H9 (cell line): ENCODE measurements around the gene PIAS4. TPM values are rescaled to one million over a fixed set of nuclear protein-coding genes. Genes with fewer than 3 reads are reported as not detected.
A peak's percentile ranks its signal among the peaks of the same experiment; 100 is the strongest.

Source experiments
- DNase-seq: peaks from one replicate; pipeline ENCODE4 v3.0.0-alpha.2; 2017
- H2AFZ ChIP-seq: one replicate; pipeline ENCODE4 v1.6.1; 2013; ENCODE audit warnings: mild to moderate bottlenecking, low read length, control low read depth, moderate library complexity
- H2AK5ac ChIP-seq: 2 replicates; pipeline ENCODE4 v1.6.1; 2013; ENCODE audit warnings: low read length, control low read depth, mixed read lengths; ENCODE audit not compliant: insufficient read length
- H2BK120ac ChIP-seq: one replicate; pipeline ENCODE4 v1.6.1; 2013; ENCODE audit warnings: low read depth, mild to moderate bottlenecking, low read length, control low read depth, inconsistent platforms; ENCODE audit not compliant: poor library complexity, severe bottlenecking
- H2BK12ac ChIP-seq: 2 replicates; pipeline ENCODE4 v1.6.1; 2013; ENCODE audit warnings: low read length, control low read depth, mixed read lengths, low read depth; ENCODE audit not compliant: insufficient read length
- H2BK15ac ChIP-seq: 2 replicates; pipeline ENCODE4 v1.6.1; 2013; ENCODE audit warnings: low read depth, low read length, control low read depth
- H2BK20ac ChIP-seq: one replicate; pipeline ENCODE4 v1.6.1; 2013; ENCODE audit warnings: low read depth, mild to moderate bottlenecking, low read length, control low read depth, inconsistent platforms; ENCODE audit not compliant: poor library complexity, severe bottlenecking
- H2BK5ac ChIP-seq: 2 replicates; pipeline ENCODE4 v1.6.1; 2013; ENCODE audit warnings: low read length, control low read depth, mixed read lengths; ENCODE audit not compliant: insufficient read length
- H3K14ac ChIP-seq: 2 replicates; pipeline ENCODE4 v1.6.1; 2013; ENCODE audit warnings: low read length, control low read depth; ENCODE audit not compliant: insufficient read depth
- H3K18ac ChIP-seq: 2 replicates; pipeline ENCODE4 v1.6.1; 2013; ENCODE audit warnings: low read depth, mild to moderate bottlenecking, mixed read lengths, low read length, control low read depth; ENCODE audit not compliant: insufficient read length
- H3K23ac ChIP-seq: 2 replicates; pipeline ENCODE4 v1.6.1; 2013; ENCODE audit warnings: low read length, control low read depth, mixed read lengths, low read depth; ENCODE audit not compliant: insufficient read length
- H3K23me2 ChIP-seq: 2 replicates; pipeline ENCODE4 v1.6.1; 2013; ENCODE audit warnings: low read depth, mild to moderate bottlenecking, mixed read lengths, low read length, control low read depth; ENCODE audit not compliant: insufficient read length, poor library complexity, severe bottlenecking
- H3K27ac ChIP-seq: 2 replicates; pipeline ENCODE4 v1.5.1; 2013; ENCODE audit warnings: low read length, control low read depth, mixed read lengths, low read depth; ENCODE audit not compliant: insufficient read length
- H3K27me3 ChIP-seq: 2 replicates; pipeline ENCODE4 v1.6.1; 2013; ENCODE audit warnings: low read length, control low read depth, inconsistent platforms; ENCODE audit not compliant: insufficient read depth
- H3K4ac ChIP-seq: 2 replicates; pipeline ENCODE4 v1.6.1; 2013; ENCODE audit warnings: low read depth, mild to moderate bottlenecking, control low read depth, inconsistent platforms, low read length, moderate library complexity
- H3K4me1 ChIP-seq: 2 replicates; pipeline ENCODE4 v1.6.1; 2013; ENCODE audit warnings: low read length, control low read depth, inconsistent platforms; ENCODE audit not compliant: insufficient read depth
- H3K4me2 ChIP-seq: 2 replicates; pipeline ENCODE4 v1.6.1; 2013; ENCODE audit warnings: low read length, control low read depth, mixed read lengths; ENCODE audit not compliant: insufficient read length, insufficient read depth
- H3K56ac ChIP-seq: 2 replicates; pipeline ENCODE4 v1.6.1; 2013; ENCODE audit warnings: low read depth, mild to moderate bottlenecking, mixed read lengths, low read length, control low read depth; ENCODE audit not compliant: insufficient read length
- H3K79me1 ChIP-seq: 2 replicates; pipeline ENCODE4 v1.6.1; 2013; ENCODE audit warnings: low read depth, mild to moderate bottlenecking, moderate library complexity, low read length, control low read depth, inconsistent platforms; ENCODE audit not compliant: insufficient read depth, poor library complexity, severe bottlenecking
- H3K79me2 ChIP-seq: 2 replicates; pipeline ENCODE4 v1.6.1; 2013; ENCODE audit warnings: low read length, control low read depth, inconsistent platforms; ENCODE audit not compliant: insufficient read depth
- H3K9ac ChIP-seq: 2 replicates; pipeline ENCODE4 v1.6.1; 2013; ENCODE audit warnings: low read length, control low read depth, mixed read lengths; ENCODE audit not compliant: insufficient read length; ENCODE audit errors: extremely low read depth
- H3K9me3 ChIP-seq: one replicate; pipeline ENCODE4 v1.6.1; 2013; ENCODE audit warnings: low read depth, low read length, inconsistent platforms; ENCODE audit not compliant: control insufficient read depth
- H3T11ph ChIP-seq: one replicate; pipeline ENCODE4 v1.6.1; 2013; ENCODE audit warnings: mild to moderate bottlenecking, low read length, control low read depth, inconsistent platforms
- H4K20me1 ChIP-seq: one replicate; pipeline ENCODE4 v1.6.1; 2013; ENCODE audit not compliant: control insufficient read depth, insufficient read length, insufficient read depth
- H4K5ac ChIP-seq: 2 replicates; pipeline ENCODE4 v1.6.1; 2013; ENCODE audit warnings: low read depth, mild to moderate bottlenecking, mixed read lengths, low read length, control low read depth; ENCODE audit not compliant: insufficient read length
- H4K8ac ChIP-seq: replicated peaks from 2 replicates; pipeline ENCODE4 v1.6.1; 2013; ENCODE audit warnings: low read length, control low read depth, mixed read lengths, low read depth; ENCODE audit not compliant: insufficient read length
- H4K91ac ChIP-seq: 2 replicates; pipeline ENCODE4 v1.6.1; 2013; ENCODE audit warnings: low read depth, mild to moderate bottlenecking, moderate library complexity, mixed read lengths, low read length, control low read depth; ENCODE audit not compliant: insufficient read length
- H3K27ac Mint-ChIP-seq, 3 experiments: 2 replicates in 2 of 3; 3 replicates in 1 of 3; pipeline ENCODE4 v1.8.0; 2020 to 2021; ENCODE audit warnings: mixed read lengths in 3 of 3, mild to moderate bottlenecking in 1 of 3, moderate library complexity in 1 of 3
- H3K27me3 Mint-ChIP-seq: 2 replicates; pipeline ENCODE4 v1.8.0; 2021; ENCODE audit warnings: low read depth, mild to moderate bottlenecking, moderate library complexity, mixed read lengths
- H3K36me3 Mint-ChIP-seq, 3 experiments: 2 replicates in 2 of 3; 3 replicates in 1 of 3; pipeline ENCODE4 v1.8.0; 2020 to 2021; ENCODE audit warnings: low read depth in 3 of 3, mixed read lengths in 3 of 3; ENCODE audit not compliant: insufficient read depth in 1 of 3
- H3K4me1 Mint-ChIP-seq, 2 experiments: 2 replicates each; pipeline ENCODE4 v1.8.0; 2020; ENCODE audit warnings: mixed read lengths in 2 of 2
- H3K4me3 Mint-ChIP-seq, 2 experiments: 2 replicates in 1 of 2; 3 replicates in 1 of 2; pipeline ENCODE4 v1.8.0; 2020 to 2021; ENCODE audit warnings: mild to moderate bottlenecking in 2 of 2, mixed read lengths in 2 of 2, moderate library complexity in 1 of 2
- H3K9me3 Mint-ChIP-seq, 2 experiments: 2 replicates in 1 of 2; 3 replicates in 1 of 2; pipeline ENCODE4 v1.8.0; 2020; ENCODE audit warnings: mild to moderate bottlenecking in 2 of 2, mixed read lengths in 2 of 2, moderate library complexity in 1 of 2
- WGBS: extraction: QIAGEN DNeasy Blood & Tissue Kit; methylation state at CpG from one replicate; pipeline ENCODE4 v1.1.7; 2013; ENCODE audit warnings: missing lambda C conversion rate, low lambda C conversion rate, mixed read lengths; ENCODE audit not compliant: insufficient read length; ENCODE audit errors: extremely low coverage; 5-methylcytosine and 5-hydroxymethylcytosine counted together
- total RNA-seq: library from RNA; stranded (reverse); gene quantifications from 2 replicates; pipeline ENCODE4 v1.2.1, GENCODE V29; 2021
- TF ChIP-seq, protein P1 (sequence below): fragments of 200-600 bp; sonication (generic); conservative IDR thresholded peaks from 3 replicates; pipeline ENCODE4 v1.8.0; 2021; ENCODE audit warnings: antibody characterized with exemption, mild to moderate bottlenecking

The PIAS4 gene
- total RNA-seq, 1 experiment from 2014 or later, result 52.0 TPM

DNA sequence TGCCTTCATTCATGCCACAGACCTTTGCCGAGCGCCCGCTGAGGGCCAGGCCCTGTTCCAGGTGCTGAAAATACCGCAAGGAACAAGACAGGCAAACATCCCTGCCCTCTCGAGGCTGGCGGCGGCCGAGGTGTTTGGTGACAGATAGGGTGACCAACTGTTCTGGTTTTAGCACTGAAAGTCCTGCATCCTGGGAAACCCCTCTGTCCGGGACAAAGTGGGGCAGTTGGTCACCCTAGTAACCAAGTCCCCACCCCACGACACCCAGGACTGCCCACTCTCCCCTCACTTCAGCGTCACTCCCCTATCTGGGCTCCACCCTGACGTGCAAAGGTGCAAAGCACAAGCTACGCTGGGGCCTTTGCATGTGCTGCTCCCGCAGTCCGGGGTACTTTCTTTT, 41.9 kb downstream of the PIAS4 start:
- no peaks in the 10 kb centered on the region for H3K9me3 ChIP-seq
- H3K4me3 Mint-ChIP-seq, result no peak overlapping the region
- WGBS, result no CpG with 5 or more reads among the region's 15 CpGs

More for the DNA sequence above, 41.9 kb downstream of the PIAS4 start:
- H3K36me3 Mint-ChIP-seq, result peaks cover 26 to 46% (median 46%) of the 10 kb centered on the region in 3 experiments
- Histone ChIP-seq H3K27me3 (no peaks in the 10 kb centered on the region), H2AFZ (no peak overlapping the region), H3K79me2 (peaks cover 11% of the 10 kb centered on the region; the same call in 1 of the 2 replicates), H2BK15ac (no peak overlapping the region), H4K91ac (no peak overlapping the region), H3K14ac (no peak overlapping the region), H2BK5ac (no peak overlapping the region), H2BK12ac (no peak overlapping the region), H2AK5ac (no peak overlapping the region), H3T11ph (no peak overlapping the region), H3K79me1 (no peaks in the 10 kb centered on the region), H2BK120ac (no peak overlapping the region), H3K4ac (no peak overlapping the region), H3K23me2 (no peaks in the 10 kb centered on the region), H3K23ac (no peak overlapping the region), H3K4me1 (no peaks in the 10 kb centered on the region; the same call in 1 of the 2 replicates), H3K4me2 (no peak overlapping the region), H3K27ac (no peak overlapping the region), H3K56ac (no peak overlapping the region), H4K5ac (no peak overlapping the region), H3K9ac (no peak overlapping the region), H2BK20ac (no peak overlapping the region), H4K20me1 (peaks cover 4% of the 10 kb centered on the region), H3K18ac (no peak overlapping the region), H4K8ac (no peak overlapping the region)
- DNase-seq, result no peak
- H3K9me3 Mint-ChIP-seq, result no peaks in the 10 kb centered on the region; a peak in 1 of 5 replicates
- peaks cover 3 to 20% of the 10 kb centered on the region in 2 experiments for H3K4me1 Mint-ChIP-seq
- no peaks in the 10 kb centered on the region for H3K27me3 Mint-ChIP-seq
- H3K27ac Mint-ChIP-seq, result peak overlapping the region in 1 of 3 experiments; percentile 4; a peak in 1 of 7 replicates
- TF ChIP-seq, protein P1, sequence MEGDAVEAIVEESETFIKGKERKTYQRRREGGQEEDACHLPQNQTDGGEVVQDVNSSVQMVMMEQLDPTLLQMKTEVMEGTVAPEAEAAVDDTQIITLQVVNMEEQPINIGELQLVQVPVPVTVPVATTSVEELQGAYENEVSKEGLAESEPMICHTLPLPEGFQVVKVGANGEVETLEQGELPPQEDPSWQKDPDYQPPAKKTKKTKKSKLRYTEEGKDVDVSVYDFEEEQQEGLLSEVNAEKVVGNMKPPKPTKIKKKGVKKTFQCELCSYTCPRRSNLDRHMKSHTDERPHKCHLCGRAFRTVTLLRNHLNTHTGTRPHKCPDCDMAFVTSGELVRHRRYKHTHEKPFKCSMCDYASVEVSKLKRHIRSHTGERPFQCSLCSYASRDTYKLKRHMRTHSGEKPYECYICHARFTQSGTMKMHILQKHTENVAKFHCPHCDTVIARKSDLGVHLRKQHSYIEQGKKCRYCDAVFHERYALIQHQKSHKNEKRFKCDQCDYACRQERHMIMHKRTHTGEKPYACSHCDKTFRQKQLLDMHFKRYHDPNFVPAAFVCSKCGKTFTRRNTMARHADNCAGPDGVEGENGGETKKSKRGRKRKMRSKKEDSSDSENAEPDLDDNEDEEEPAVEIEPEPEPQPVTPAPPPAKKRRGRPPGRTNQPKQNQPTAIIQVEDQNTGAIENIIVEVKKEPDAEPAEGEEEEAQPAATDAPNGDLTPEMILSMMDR, result no peak
